OCI-LY7 (cell line): ENCODE data around the gene PPHLN1. TPM values are rescaled to one million over a fixed set of nuclear protein-coding genes. Genes with fewer than 3 reads are reported as not detected.
A peak's percentile ranks its signal among the peaks of the same experiment; 100 is the strongest.

Experiments used
- BruUV-seq: library from RNA; stranded (reverse); fragments of 400-500 nt; replicated peaks from 2 replicates; lab custom pipeline; 2021; lab: Mats Ljungman, UMichigan
- CTCF ChIA-PET: fragments of 300-600 bp; sonication (Branson Sonifier 250); formaldehyde crosslinking; loops from one replicate; lab custom pipeline; 2022; ENCODE audit warnings: antibody characterized with exemption; ENCODE audit not compliant: unreplicated experiment; lab: Charles Lee
- POLR2A ChIA-PET: fragments of 300-600 bp; sonication (Branson Sonifier 250); formaldehyde crosslinking; loops from one replicate; lab custom pipeline; 2022; ENCODE audit warnings: antibody characterized with exemption; lab: Charles Lee
- DNase-seq: peaks from one replicate; pipeline ENCODE4 v3.0.0-alpha.2; 2015; ENCODE audit warnings: low spot score
- H2AFZ ChIP-seq: fragments of 200-600 bp; sonication (generic), shearing (Covaris generic); 2 replicates; pipeline ENCODE4 v1.6.1; 2014; ENCODE audit warnings: mild to moderate bottlenecking, antibody characterized with exemption, low read length, moderate library complexity
- H3K27ac ChIP-seq: fragments of 200-600 bp; sonication (generic); 2 replicates; pipeline ENCODE4 v1.5.1; 2014; ENCODE audit warnings: mixed run types, low read depth, mild to moderate bottlenecking, moderate library complexity, low read length, inconsistent platforms; ENCODE audit not compliant: poor library complexity, severe bottlenecking
- H3K36me3 ChIP-seq: fragments of 200-600 bp; sonication (generic); 2 replicates; pipeline ENCODE4 v1.6.1; 2014; ENCODE audit warnings: mild to moderate bottlenecking, antibody characterized with exemption, low read length, moderate library complexity, mixed read lengths; ENCODE audit not compliant: insufficient read depth
- H3K4me1 ChIP-seq: fragments of 200-600 bp; sonication (generic); 2 replicates; pipeline ENCODE4 v1.5.1; 2014; ENCODE audit warnings: mild to moderate bottlenecking, low read length; ENCODE audit not compliant: insufficient read depth, poor library complexity, severe bottlenecking
- H3K4me2 ChIP-seq: fragments of 200-600 bp; sonication (generic); 2 replicates; pipeline ENCODE4 v1.6.1; 2014; ENCODE audit warnings: mild to moderate bottlenecking, low read length
- H3K4me3 ChIP-seq: fragments of 200-600 bp; sonication (generic); 2 replicates; pipeline ENCODE4 v1.5.1; 2014; ENCODE audit warnings: mild to moderate bottlenecking, low read depth, low read length; ENCODE audit not compliant: poor library complexity, severe bottlenecking
- H3K79me2 ChIP-seq: fragments of 200-600 bp; sonication (generic); 2 replicates; pipeline ENCODE4 v1.6.1; 2016; ENCODE audit warnings: low read depth, mild to moderate bottlenecking, low read length, moderate library complexity, mixed read lengths; ENCODE audit not compliant: insufficient read depth
- H3K9me2 ChIP-seq: fragments of 200-600 bp; sonication (generic); 2 replicates; pipeline ENCODE4 v1.6.1; 2016; ENCODE audit warnings: mild to moderate bottlenecking, low read length, mixed read lengths; ENCODE audit not compliant: insufficient read depth
- H3K9me3 ChIP-seq: fragments of 200-600 bp; sonication (generic); 2 replicates; pipeline ENCODE4 v1.6.1; 2014; ENCODE audit warnings: mild to moderate bottlenecking, mixed run types, low read length, mixed read lengths
- H4K20me1 ChIP-seq: fragments of 200-600 bp; sonication (generic); 2 replicates; pipeline ENCODE4 v1.6.1; 2014; ENCODE audit warnings: mild to moderate bottlenecking, antibody characterized with exemption, low read length, moderate library complexity, mixed read lengths; ENCODE audit not compliant: insufficient read depth
- CTCF ChIP-seq: fragments of 200-600 bp; sonication (generic); conservative IDR thresholded peaks from 2 replicates; pipeline ENCODE4 v1.5.1; 2014; ENCODE audit warnings: mild to moderate bottlenecking, antibody characterized with exemption, low read length, moderate library complexity, mixed read lengths
- EZH2phosphoT487 ChIP-seq: fragments of 200-600 bp; sonication (generic); IDR thresholded peaks from 2 replicates; pipeline ENCODE4 v1.6.1; 2018; ENCODE audit warnings: low read depth, borderline replicate concordance, mild to moderate bottlenecking, mixed run types, antibody characterized with exemption, low read length, moderate library complexity, mixed read lengths
- intact Hi-C: fragments of 100-400 bp; cut with micrococcal nuclease; formaldehyde crosslinking; loops from one replicate; pipeline ENCODE4 v1.10.0; 2022; ENCODE audit not compliant: unreplicated experiment
- total RNA-seq, 2 experiments: library from RNA; depleted of rRNA in 1 of 2; stranded (reverse); fragments of >200 nt in 1 of 2; shearing (Covaris generic) in 1 of 2; gene quantifications; 2 replicates each; pipeline ENCODE4 v1.2.3, GENCODE V29; 2014 to 2022

The PPHLN1 gene
- total RNA-seq, 2 experiments from 2014 or later: 95.3 to 97.6 TPM

GRCh38 chr12:42448841-42449240, 122.9 kb downstream of the PPHLN1 start:
- DNase-seq: no peak
- BruUV-seq: no TSS peak
- H3K4me2 ChIP-seq: no peak overlapping the region
- H3K9me2 ChIP-seq: no peaks in the 10 kb centered on the region
- H3K4me3 ChIP-seq: no peak overlapping the region
- H2AFZ ChIP-seq: no peak overlapping the region
- H3K36me3 ChIP-seq: peaks cover 54% of the 10 kb centered on the region
- no peaks in the 10 kb centered on the region for H3K9me3 ChIP-seq
- ChIA-PET CTCF (no interaction called here), POLR2A (interaction anchor here (0.7 kb wide), 1 partner anchor 825 kb away, joined by 4 read pairs; no protein-coding TSS in a partner anchor)
- H3K4me1 ChIP-seq: peaks cover 9% of the 10 kb centered on the region
- no peaks in the 10 kb centered on the region for H3K79me2 ChIP-seq
- TF ChIP-seq CTCF (no peak), EZH2phosphoT487 (no peak)
- no peak overlapping the region for H3K27ac ChIP-seq
- no peaks in the 10 kb centered on the region for H4K20me1 ChIP-seq
- intact Hi-C loops: no loop called here

- ChIA-PET CTCF (no interaction called here), POLR2A (no interaction called here)
- peaks cover 9% of the 10 kb centered on the region for H3K4me1 ChIP-seq
- no peak overlapping the region for H3K27ac ChIP-seq
- BruUV-seq: no TSS peak
- no peak for DNase-seq
- H3K4me2 ChIP-seq: no peak overlapping the region
- no peaks in the 10 kb centered on the region for H3K9me2 ChIP-seq
- no peaks in the 10 kb centered on the region for H3K9me3 ChIP-seq
- TF ChIP-seq EZH2phosphoT487: no peak
- TF ChIP-seq CTCF: no peak
- H3K79me2 ChIP-seq: no peaks in the 10 kb centered on the region
- peaks cover 41% of the 10 kb centered on the region for H3K36me3 ChIP-seq
- no peaks in the 10 kb centered on the region for H4K20me1 ChIP-seq
- intact Hi-C loops: no loop called here
- no peak overlapping the region for H3K4me3 ChIP-seq
- no peak overlapping the region for H2AFZ ChIP-seq
Measured at GRCh38 chr12:42450248-42450647, 124.3 kb downstream of the PPHLN1 start.

GRCh38 chr12:42458575-42458974, 132.6 kb downstream of the PPHLN1 start:
- Histone ChIP-seq H2AFZ (no peak overlapping the region), H3K9me3 (no peaks in the 10 kb centered on the region), H3K36me3 (no peaks in the 10 kb centered on the region), H3K79me2 (no peaks in the 10 kb centered on the region), H3K9me2 (no peaks in the 10 kb centered on the region), H4K20me1 (no peaks in the 10 kb centered on the region), H3K27ac (no peak overlapping the region), H3K4me2 (no peak overlapping the region), H3K4me3 (no peak overlapping the region), H3K4me1 (no peaks in the 10 kb centered on the region)
- intact Hi-C loops: no loop called here
- TF ChIP-seq CTCF (peak; percentile 57), EZH2phosphoT487 (no peak)
- no TSS peak for BruUV-seq
- POLR2A ChIA-PET: interaction anchor here (0.6 kb wide), 1 partner anchor 339 kb away, joined by 3 read pairs; no protein-coding TSS in a partner anchor
- CTCF ChIA-PET: no interaction called here
- DNase-seq: no peak
